ENCODE measurements around the gene DLGAP1. TPM values are rescaled to one million over a fixed set of nuclear protein-coding genes. Genes with fewer than 3 reads are reported as not detected.

The DLGAP1 gene
- total RNA-seq, 1 experiment from 2014 or later: 23.2 TPM

- H2AFZ ChIP-seq (ENCODE audit: low read length): no peak overlapping the region
- H3K27me3 Mint-ChIP-seq (ENCODE audit: low read depth): no peaks in the 10 kb centered on the region
These were observed 842.8 kb downstream of the DLGAP1 start for GRCh38 chr18:3612315-3612714.

More at GRCh38 chr18:3612315-3612714, 842.8 kb downstream of the DLGAP1 start:
- Histone ChIP-seq H3K23ac (ENCODE audit: insufficient read length, low read depth, low read length) (no peak overlapping the region), H3K14ac (ENCODE audit: insufficient read depth, low read length) (no peak overlapping the region), H2BK5ac (ENCODE audit: insufficient read length, low read length) (no peak overlapping the region), H3K9me3 (ENCODE audit: control insufficient read depth, low read depth, low read length) (no peaks in the 10 kb centered on the region), H3K4ac (ENCODE audit: low read depth, low read length) (no peak overlapping the region), H3K56ac (ENCODE audit: insufficient read length, low read depth, low read length) (no peak overlapping the region), H2BK12ac (ENCODE audit: insufficient read length, low read depth, low read length) (no peak overlapping the region), H3K4me1 (ENCODE audit: insufficient read depth, low read length) (peaks cover 6% of the 10 kb centered on the region; the same call in 1 of the 2 replicates), H3K27ac (ENCODE audit: insufficient read length, low read depth, low read length) (no peak overlapping the region), H4K8ac (replicated peaks; ENCODE audit: insufficient read length, low read depth, low read length) (no peak overlapping the region), H3K9ac (ENCODE audit: extremely low read depth, insufficient read length, low read length) (no peak overlapping the region), H4K20me1 (ENCODE audit: control insufficient read depth, insufficient read depth, insufficient read length) (no peaks in the 10 kb centered on the region), H3T11ph (ENCODE audit: low read length) (no peak overlapping the region), H3K4me2 (ENCODE audit: insufficient read depth, insufficient read length, low read length) (no peak overlapping the region), H3K27me3 (ENCODE audit: insufficient read depth, low read length) (no peaks in the 10 kb centered on the region), H3K18ac (ENCODE audit: insufficient read length, low read depth, low read length) (no peak overlapping the region), H4K5ac (ENCODE audit: insufficient read length, low read depth, low read length) (no peak overlapping the region), H3K79me1 (ENCODE audit: insufficient read depth, low read depth, low read length, poor library complexity, severe bottlenecking) (no peaks in the 10 kb centered on the region), H3K23me2 (ENCODE audit: insufficient read length, low read depth, low read length, poor library complexity, severe bottlenecking) (no peaks in the 10 kb centered on the region), H4K91ac (ENCODE audit: insufficient read length, low read depth, low read length) (no peak overlapping the region), H2BK120ac (ENCODE audit: low read depth, low read length, poor library complexity, severe bottlenecking) (no peak overlapping the region), H2AK5ac (ENCODE audit: insufficient read length, low read length) (no peak overlapping the region), H2BK15ac (ENCODE audit: low read depth, low read length) (no peak overlapping the region), H3K79me2 (ENCODE audit: insufficient read depth, low read length) (no peaks in the 10 kb centered on the region), H2BK20ac (ENCODE audit: low read depth, low read length, poor library complexity, severe bottlenecking) (no peak overlapping the region)
- H3K36me3 Mint-ChIP-seq (ENCODE audit: insufficient read depth in 1 of 3, low read depth in 3 of 3): peaks cover 16 to 28% (median 21%) of the 10 kb centered on the region in 3 experiments
- DNase-seq: no peak
- H3K9me3 Mint-ChIP-seq: no peaks in the 10 kb centered on the region; a peak in 1 of 5 replicates
- H3K4me1 Mint-ChIP-seq: peaks cover 28 to 32% of the 10 kb centered on the region in 2 experiments
- H3K27ac Mint-ChIP-seq: peak overlapping the region in 1 of 3 experiments; percentile 85; a peak in 1 of 7 replicates
- no peak overlapping the region for H3K4me3 Mint-ChIP-seq
- TF ChIP-seq CTCF (conservative IDR thresholded peaks at IDR 0.05): no peak
- WGBS (ENCODE audit: extremely low coverage, insufficient read length, low lambda C conversion rate): no CpG with 5 or more reads among the region's 5 CpGs
